ENCODE data around the gene SPAG16. TPM values are rescaled to one million over a fixed set of nuclear protein-coding genes. Genes with fewer than 3 reads are reported as not detected.
"Not testable (repeated sequence)": the region's sequence is repeated elsewhere in the genome, so short reads cannot be mapped to it uniquely, and the experiment has no call there.

The SPAG16 gene
- total RNA-seq, 4 donors from 2014 or later: 1.2 to 30.8 (median 16.2) TPM

DNA sequence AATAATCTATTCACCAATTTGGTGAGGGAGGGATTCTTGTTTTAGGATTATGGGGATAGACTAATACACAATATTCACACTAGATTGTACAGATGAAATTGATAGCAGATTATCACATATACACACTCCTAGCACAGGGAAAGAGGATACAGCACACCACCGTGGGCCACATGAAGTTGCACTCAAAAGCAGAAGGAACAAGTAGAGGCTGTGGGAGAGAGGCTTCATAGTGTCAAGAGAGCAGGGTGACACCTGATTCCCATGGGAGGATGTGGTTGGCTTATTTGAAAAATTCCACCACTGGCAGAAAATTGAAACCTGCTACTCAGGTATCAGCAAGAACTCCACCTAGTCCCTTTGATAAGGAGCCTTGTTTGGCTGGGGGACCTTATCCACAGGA is 395.6 kb downstream of the SPAG16 start:
- no peak for DNase-seq
- H3K4me1 ChIP-seq: no peaks in the 10 kb centered on the region
- no peak for TF ChIP-seq EP300 (IDR thresholded peaks at IDR 0.05; ENCODE audit: low read depth)
- no peak for TF ChIP-seq POLR2A (IDR thresholded peaks at IDR 0.05)
- no peak overlapping the region for H3K4me3 ChIP-seq
- no peaks in the 10 kb centered on the region for H3K36me3 ChIP-seq
- intact Hi-C loops (cut with DNase I; ENCODE audit: low total_unique reads): no loop called here
- H3K9me3 ChIP-seq: no peaks in the 10 kb centered on the region
- 54 to 75% methylated on average over 1 of the region's 1 CpG for WGBS, 2 donors (ENCODE audit: low coverage in 1 of 2)
- in situ Hi-C loops (cut with MboI; ENCODE audit: low pct_ligation_motif_present in 1 of 4, low pct_unique_long_range_greater_than_20kb in 1 of 4, low sequenced_read_pairs in 3 of 4): no loop called here
- H3K27ac ChIP-seq: no peak overlapping the region
- no peaks in the 10 kb centered on the region for H3K27me3 ChIP-seq

GRCh38 chr2:213682276-213682675 is 398.0 kb downstream of the SPAG16 start:
- no peak overlapping the region for H3K27ac ChIP-seq
- no peaks in the 10 kb centered on the region for H3K36me3 ChIP-seq
- DNase-seq: no peak
- H3K27me3 ChIP-seq: no peaks in the 10 kb centered on the region
- in situ Hi-C loops (cut with MboI; ENCODE audit: low pct_ligation_motif_present in 1 of 4, low pct_unique_long_range_greater_than_20kb in 1 of 4, low sequenced_read_pairs in 3 of 4): no loop called here
- no peak overlapping the region for H3K4me3 ChIP-seq
- H3K4me1 ChIP-seq: no peaks in the 10 kb centered on the region
- no peaks in the 10 kb centered on the region for H3K9me3 ChIP-seq
- TF ChIP-seq EP300 (IDR thresholded peaks at IDR 0.05; ENCODE audit: low read depth): no peak
- TF ChIP-seq POLR2A (IDR thresholded peaks at IDR 0.05): no peak
- no peak for TF ChIP-seq CTCF (IDR thresholded peaks at IDR 0.05)
- TF ChIP-seq POLR2AphosphoS5 (IDR thresholded peaks at IDR 0.05): no peak
- intact Hi-C loops (cut with DNase I; ENCODE audit: low total_unique reads): no loop called here
- WGBS, 2 donors (ENCODE audit: low coverage in 1 of 2): 77 to 86% methylated on average over 1 to 2 of the region's 2 CpGs

GRCh38 chr2:213688133-213688532 is 403.9 kb downstream of the SPAG16 start:
- Histone ChIP-seq H3K36me3 (no peaks in the 10 kb centered on the region), H3K4me3 (no peak overlapping the region), H3K27me3 (no peaks in the 10 kb centered on the region), H3K9me3 (no peaks in the 10 kb centered on the region), H3K4me1 (no peaks in the 10 kb centered on the region), H3K27ac (no peak overlapping the region)
- no peak for DNase-seq
- in situ Hi-C loops (cut with MboI; ENCODE audit: low pct_ligation_motif_present in 1 of 4, low pct_unique_long_range_greater_than_20kb in 1 of 4, low sequenced_read_pairs in 3 of 4): no loop called here
- intact Hi-C loops (cut with DNase I; ENCODE audit: low total_unique reads): no loop called here
- TF ChIP-seq CTCF (IDR thresholded peaks at IDR 0.05): no peak

DNA sequence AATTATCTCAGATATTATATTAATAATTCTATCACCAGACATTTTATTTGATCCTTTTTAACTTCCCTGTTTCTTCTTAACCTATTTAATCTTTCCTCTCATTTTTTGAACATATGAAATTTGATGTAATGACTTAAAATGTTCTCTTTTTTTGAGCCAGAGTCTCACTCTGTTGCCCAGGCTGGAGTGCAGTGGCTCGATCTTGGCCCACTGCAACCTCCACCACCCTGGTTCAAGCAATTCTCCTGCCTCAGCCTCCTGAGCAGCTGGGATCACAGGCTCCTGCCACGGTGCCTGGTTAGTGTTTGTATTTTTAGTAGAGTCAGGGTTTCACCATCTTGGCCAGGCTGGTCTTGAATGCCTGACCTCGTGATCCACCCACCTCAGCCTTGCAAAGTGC is 404.6 kb downstream of the SPAG16 start:
- WGBS, 2 donors (ENCODE audit: low coverage in 1 of 2): 64% methylated on average over 3 of the region's 3 CpGs; no CpG with 5 or more reads in 1 of the 2 donors
- intact Hi-C loops (cut with DNase I; ENCODE audit: low total_unique reads): not testable (repeated sequence)

GRCh38 chr2:213689585-213689984 is 405.3 kb downstream of the SPAG16 start:
- in situ Hi-C loops (cut with MboI; ENCODE audit: low pct_ligation_motif_present in 1 of 4, low pct_unique_long_range_greater_than_20kb in 1 of 4, low sequenced_read_pairs in 3 of 4): no loop called here

More for the DNA sequence above, 404.6 kb downstream of the SPAG16 start:
- H3K27me3 ChIP-seq; H3K4me3 ChIP-seq; DNase-seq; in situ Hi-C loops (cut with MboI; ENCODE audit: low pct_ligation_motif_present in 1 of 4, low pct_unique_long_range_greater_than_20kb in 1 of 4, low sequenced_read_pairs in 3 of 4); H3K9me3 ChIP-seq; H3K27ac ChIP-seq; H3K4me1 ChIP-seq; H3K36me3 ChIP-seq: not testable (repeated sequence)

More at GRCh38 chr2:213689585-213689984, 405.3 kb downstream of the SPAG16 start:
- 17 to 34% methylated on average over 1 of the region's 1 CpG for WGBS, 2 donors (ENCODE audit: low coverage in 1 of 2)
- Histone ChIP-seq H3K4me1 (no peaks in the 10 kb centered on the region), H3K4me3 (no peak overlapping the region), H3K36me3 (no peaks in the 10 kb centered on the region), H3K27me3 (no peaks in the 10 kb centered on the region), H3K27ac (no peak overlapping the region), H3K9me3 (no peaks in the 10 kb centered on the region)
- no peak for TF ChIP-seq CTCF (IDR thresholded peaks at IDR 0.05)
- no peak for TF ChIP-seq EP300 (IDR thresholded peaks at IDR 0.05; ENCODE audit: low read depth)
- no peak for DNase-seq
- intact Hi-C loops (cut with DNase I; ENCODE audit: low total_unique reads): no loop called here

All from transverse colon (tissue), 4 donors.